ENCODE data around the gene LRRC23.
"Not testable (repeated sequence)": the region's sequence is repeated elsewhere in the genome, so short reads cannot be mapped to it uniquely, and the experiment has no call there.

Gene LRRC23

GRCh38 chr12:6899837-6900519, 4.6 kb upstream of the LRRC23 start:
- no peaks in the 10 kb centered on the region for H3K9me3 ChIP-seq (ENCODE audit: control insufficient read depth, low read length)
- peaks cover 4% of the 10 kb centered on the region for H3K4me1 ChIP-seq (ENCODE audit: control insufficient read depth, insufficient read depth, low read length, poor library complexity, severe bottlenecking)
- no peak for DNase-seq
- H3K36me3 ChIP-seq (ENCODE audit: control insufficient read depth, insufficient read depth, low read length): no peaks in the 10 kb centered on the region
- H3K4me3 ChIP-seq (ENCODE audit: insufficient read depth, low read depth, low read length, poor library complexity, severe bottlenecking): no peak overlapping the region
- no peak overlapping the region for H3K27ac ChIP-seq (ENCODE audit: insufficient read depth, low read length, poor library complexity, severe bottlenecking)
- no peaks in the 10 kb centered on the region for H3K27me3 ChIP-seq (replicated peaks; ENCODE audit: control insufficient read depth, insufficient read depth, low read length, poor library complexity, severe bottlenecking)

- Histone ChIP-seq H3K27me3 (replicated peaks; ENCODE audit: control insufficient read depth, insufficient read depth, low read length, poor library complexity, severe bottlenecking) (no peaks in the 10 kb centered on the region), H3K4me3 (ENCODE audit: insufficient read depth, low read depth, low read length, poor library complexity, severe bottlenecking) (no peak overlapping the region), H3K4me1 (ENCODE audit: control insufficient read depth, insufficient read depth, low read length, poor library complexity, severe bottlenecking) (peaks cover 7% of the 10 kb centered on the region), H3K9me3 (ENCODE audit: control insufficient read depth, low read length) (no peaks in the 10 kb centered on the region), H3K27ac (ENCODE audit: insufficient read depth, low read length, poor library complexity, severe bottlenecking) (no peak overlapping the region), H3K36me3 (ENCODE audit: control insufficient read depth, insufficient read depth, low read length) (no peaks in the 10 kb centered on the region)
- DNase-seq: no peak
Measured at GRCh38 chr12:6902448-6902847, 2.2 kb upstream of the LRRC23 start.

- DNase-seq: no peak
- Histone ChIP-seq H3K9me3 (ENCODE audit: control insufficient read depth, low read length) (no peaks in the 10 kb centered on the region), H3K4me1 (ENCODE audit: control insufficient read depth, insufficient read depth, low read length, poor library complexity, severe bottlenecking) (peaks cover 7% of the 10 kb centered on the region), H3K4me3 (ENCODE audit: insufficient read depth, low read depth, low read length, poor library complexity, severe bottlenecking) (no peak overlapping the region), H3K27me3 (replicated peaks; ENCODE audit: control insufficient read depth, insufficient read depth, low read length, poor library complexity, severe bottlenecking) (no peaks in the 10 kb centered on the region), H3K36me3 (ENCODE audit: control insufficient read depth, insufficient read depth, low read length) (no peaks in the 10 kb centered on the region), H3K27ac (ENCODE audit: insufficient read depth, low read length, poor library complexity, severe bottlenecking) (no peak overlapping the region)
Measured at GRCh38 chr12:6903722-6904121, 900 bp upstream of the LRRC23 start.

GRCh38 chr12:6905414-6906040, 905 bp downstream of the LRRC23 start:
- no peak for DNase-seq
- H3K9me3 ChIP-seq (ENCODE audit: control insufficient read depth, low read length): no peaks in the 10 kb centered on the region
- H3K27me3 ChIP-seq (replicated peaks; ENCODE audit: control insufficient read depth, insufficient read depth, low read length, poor library complexity, severe bottlenecking): no peaks in the 10 kb centered on the region
- H3K4me3 ChIP-seq (ENCODE audit: insufficient read depth, low read depth, low read length, poor library complexity, severe bottlenecking): no peak overlapping the region
- H3K4me1 ChIP-seq (ENCODE audit: control insufficient read depth, insufficient read depth, low read length, poor library complexity, severe bottlenecking): peaks cover 7% of the 10 kb centered on the region
- peak overlapping the region; percentile 91 for H3K27ac ChIP-seq (ENCODE audit: insufficient read depth, low read length, poor library complexity, severe bottlenecking)
- no peaks in the 10 kb centered on the region for H3K36me3 ChIP-seq (ENCODE audit: control insufficient read depth, insufficient read depth, low read length)

- H3K4me1 ChIP-seq (ENCODE audit: control insufficient read depth, insufficient read depth, low read length, poor library complexity, severe bottlenecking); H3K4me3 ChIP-seq (ENCODE audit: insufficient read depth, low read depth, low read length, poor library complexity, severe bottlenecking); H3K27ac ChIP-seq (ENCODE audit: insufficient read depth, low read length, poor library complexity, severe bottlenecking): not testable (repeated sequence)
Measured at GRCh38 chr12:6908141-6908540, 3.5 kb downstream of the LRRC23 start.

GRCh38 chr12:6909421-6910145, 5.0 kb downstream of the LRRC23 start:
- Histone ChIP-seq H3K27ac (ENCODE audit: insufficient read depth, low read length, poor library complexity, severe bottlenecking) (no peak overlapping the region), H3K36me3 (ENCODE audit: control insufficient read depth, insufficient read depth, low read length) (no peaks in the 10 kb centered on the region), H3K4me1 (ENCODE audit: control insufficient read depth, insufficient read depth, low read length, poor library complexity, severe bottlenecking) (peaks cover 13% of the 10 kb centered on the region), H3K9me3 (ENCODE audit: control insufficient read depth, low read length) (no peaks in the 10 kb centered on the region), H3K27me3 (replicated peaks; ENCODE audit: control insufficient read depth, insufficient read depth, low read length, poor library complexity, severe bottlenecking) (no peaks in the 10 kb centered on the region), H3K4me3 (ENCODE audit: insufficient read depth, low read depth, low read length, poor library complexity, severe bottlenecking) (no peak overlapping the region)
- no peak for DNase-seq

More at GRCh38 chr12:6908141-6908540, 3.5 kb downstream of the LRRC23 start:
- H3K36me3 ChIP-seq (ENCODE audit: control insufficient read depth, insufficient read depth, low read length); H3K9me3 ChIP-seq (ENCODE audit: control insufficient read depth, low read length); H3K27me3 ChIP-seq (replicated peaks; ENCODE audit: control insufficient read depth, insufficient read depth, low read length, poor library complexity, severe bottlenecking); DNase-seq: not testable (repeated sequence)

GRCh38 chr12:6912164-6912935, 7.7 kb downstream of the LRRC23 start:
- Histone ChIP-seq H3K4me1 (ENCODE audit: control insufficient read depth, insufficient read depth, low read length, poor library complexity, severe bottlenecking) (peaks cover 18% of the 10 kb centered on the region), H3K27me3 (replicated peaks; ENCODE audit: control insufficient read depth, insufficient read depth, low read length, poor library complexity, severe bottlenecking) (no peaks in the 10 kb centered on the region), H3K9me3 (ENCODE audit: control insufficient read depth, low read length) (no peaks in the 10 kb centered on the region), H3K36me3 (ENCODE audit: control insufficient read depth, insufficient read depth, low read length) (peaks cover 9% of the 10 kb centered on the region), H3K4me3 (ENCODE audit: insufficient read depth, low read depth, low read length, poor library complexity, severe bottlenecking) (no peak overlapping the region), H3K27ac (ENCODE audit: insufficient read depth, low read length, poor library complexity, severe bottlenecking) (no peak overlapping the region)
- no peak for DNase-seq

GRCh38 chr12:6914246-6914946, 9.8 kb downstream of the LRRC23 start, which contains the start of gene ENO2:
ENO2 (plus strand) TSS chr12:6914580; CDS start chr12:6915833, 1,253 bp downstream.
- no peaks in the 10 kb centered on the region for H3K27me3 ChIP-seq (replicated peaks; ENCODE audit: control insufficient read depth, insufficient read depth, low read length, poor library complexity, severe bottlenecking)

More at GRCh38 chr12:6914246-6914946, 9.8 kb downstream of the LRRC23 start, which contains the start of gene ENO2:
- peak within 1 kb of the TSS; percentile 89 for H3K27ac ChIP-seq (ENCODE audit: insufficient read depth, low read length, poor library complexity, severe bottlenecking)
- H3K4me1 ChIP-seq (ENCODE audit: control insufficient read depth, insufficient read depth, low read length, poor library complexity, severe bottlenecking): peaks cover 18% of the 10 kb centered on the region
- H3K36me3 ChIP-seq (ENCODE audit: control insufficient read depth, insufficient read depth, low read length): peaks cover 12% of the 10 kb centered on the region
- H3K4me3 ChIP-seq (ENCODE audit: insufficient read depth, low read depth, low read length, poor library complexity, severe bottlenecking): peak within 1 kb of the TSS; percentile 56
- no peaks in the 10 kb centered on the region for H3K9me3 ChIP-seq (ENCODE audit: control insufficient read depth, low read length)
- DNase-seq: peak; percentile 76 to 88 (median 83)

All from effector memory CD4-positive, alpha-beta T cell (primary cell).